Spleen (tissue), 11 donors: ENCODE results near the gene ANKRD11. TPM values are rescaled to one million over a fixed set of nuclear protein-coding genes. Genes with fewer than 3 reads are reported as not detected.

ENCODE experiments used
- DNase-seq: peaks from one replicate; pipeline ENCODE4 v3.0.0-alpha.2; 2020
- H3K27ac ChIP-seq, 8 donors: fragments of 200-600 bp; sonication (generic) in 7 of 8; 1 replicate in 4 of 8; 2 replicates in 4 of 8; pipeline versions ENCODE4 v1.5.0 to v1.8.0; 2016 to 2021; ENCODE audit warnings: inconsistent platforms in 4 of 8, mild to moderate bottlenecking in 4 of 8, moderate library complexity in 1 of 8
- H3K27me3 ChIP-seq, 7 donors: fragments of 200-600 bp; sonication (generic) in 6 of 7; replicated peaks in 1 of 7; 1 replicate in 4 of 7; 2 replicates in 3 of 7; pipeline versions ENCODE4 v1.5.0 to v1.8.0; 2016 to 2021; ENCODE audit warnings: inconsistent platforms in 3 of 7, mild to moderate bottlenecking in 1 of 7
- H3K36me3 ChIP-seq, 6 donors: fragments of 200-600 bp; sonication (generic) in 5 of 6; 1 replicate in 4 of 6; 2 replicates in 2 of 6; pipeline versions ENCODE4 v1.5.0 to v1.8.0; 2016 to 2021; ENCODE audit warnings: inconsistent platforms in 2 of 6
- H3K4me1 ChIP-seq, 6 donors: fragments of 200-600 bp; sonication (generic) in 5 of 6; 1 replicate in 3 of 6; 2 replicates in 3 of 6; pipeline versions ENCODE4 v1.5.0 to v1.8.0; 2016 to 2021; ENCODE audit warnings: inconsistent platforms in 3 of 6
- H3K4me3 ChIP-seq, 8 donors: fragments of 200-600 bp; sonication (generic) in 7 of 8; 1 replicate in 4 of 8; 2 replicates in 4 of 8; pipeline versions ENCODE4 v1.5.0 to v1.8.0; 2016 to 2021; ENCODE audit warnings: inconsistent platforms in 4 of 8, mild to moderate bottlenecking in 4 of 8, moderate library complexity in 2 of 8
- H3K9me3 ChIP-seq, 8 donors: fragments of 200-600 bp; sonication (generic) in 7 of 8; 1 replicate in 4 of 8; 2 replicates in 4 of 8; pipeline versions ENCODE4 v1.5.0 to v1.8.0; 2016 to 2021; ENCODE audit warnings: inconsistent platforms in 4 of 8
- CTCF ChIP-seq, 11 experiments: fragments of 200-600 bp in 7 of 11; fragments of 450-650 bp in 4 of 11; sonication (generic) in 4 of 11; IDR thresholded peaks in 8 of 11; conservative IDR thresholded peaks in 3 of 11; 1 replicate in 7 of 11; 2 replicates in 4 of 11; pipeline versions ENCODE4 v1.4.0 to v1.8.0; 2016 to 2021; ENCODE audit warnings: antibody characterized with exemption in 11 of 11, inconsistent platforms in 4 of 11, mild to moderate bottlenecking in 1 of 11
- POLR2A ChIP-seq, 3 donors: fragments of 450-650 bp; IDR thresholded peaks; one replicate each; pipeline ENCODE4 v1.5.1; 2017; ENCODE audit warnings: antibody characterized with exemption in 3 of 3, mild to moderate bottlenecking in 1 of 3
- POLR2AphosphoS5 ChIP-seq, 3 donors: sonication (generic); formaldehyde crosslinking; IDR thresholded peaks; one replicate each; pipeline ENCODE4 v1.5.1; 2017; ENCODE audit warnings: antibody characterized with exemption in 3 of 3
- WGBS, 5 donors: extraction: QIAGEN DNeasy Blood & Tissue Kit in 3 of 5; methylation state at CpG; one replicate each; pipeline versions ENCODE4 v1.1.5 to v1.1.7; 2013 to 2018; 5-methylcytosine and 5-hydroxymethylcytosine counted together
- intact Hi-C: fragments of 100-400 bp; cut with DNase I; formaldehyde crosslinking; loops from one replicate; pipeline ENCODE4 v1.15.0; 2023; ENCODE audit warnings: low total_unique reads
- polyA plus RNA-seq, 3 donors: library from polyadenylated mRNA; stranded (reverse); fragments of 200-250 nt; gene quantifications; one replicate each; pipeline ENCODE4 v1.2.1, GENCODE V29; 2013
- total RNA-seq, 7 donors: library from RNA; depleted of rRNA in 3 of 7; stranded (reverse); fragments of >200 nt in 3 of 7; fragmentation: NEBNext Ultra II Directional in 4 of 7; extraction: Animal tissue kit (Norgen Biotek cat#: 25700) in 4 of 7; gene quantifications; one replicate each; pipeline versions ENCODE4 v1.1.0 to v1.2.1, GENCODE V29; 2016 to 2021
- donor health status: healthy with polysubstance abuse.
- donor health status: DM: no; HTN: no; CAD: no; lungs with moderate emphysema.
- donor health status: DM: no; HTN: no; CAD: no.
- donor health status: Bipolar disorder and iron deficiency.
- donor health status: healthy.
- donor health status: DM: no; HTN: no; CAD: no.
- donor health status: DM: yes; HTN: yes; CAD: no.

ANKRD11 gene
- total and polyA plus RNA-seq, 10 donors: 29.0 to 203 (median 128) TPM

DNA sequence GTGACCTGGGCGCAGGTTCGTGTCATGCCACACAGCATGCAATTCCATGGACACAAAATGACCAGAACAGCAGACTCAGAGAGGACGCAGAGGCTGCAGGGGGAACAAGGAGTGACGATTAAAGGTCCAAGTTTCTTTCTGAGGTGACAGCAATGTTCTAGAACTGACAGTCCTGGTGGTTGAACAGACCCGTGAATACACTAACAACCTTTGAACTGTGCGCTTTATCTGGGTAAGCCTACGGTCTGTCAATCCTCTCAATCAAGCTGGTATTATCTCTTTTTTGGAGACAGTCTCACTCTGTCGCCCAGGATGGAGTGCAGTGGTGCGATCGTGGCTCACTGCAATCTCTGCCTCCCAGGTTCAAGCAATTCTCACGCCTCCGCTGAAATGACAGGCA, 138.7 kb downstream of the ANKRD11 start:
- intact Hi-C loops: no loop called here
- TF ChIP-seq POLR2A (IDR thresholded peaks at IDR 0.05): no peak
- TF ChIP-seq CTCF (IDR thresholded peaks at IDR 0.05 in 8 of 11, conservative IDR thresholded peaks at IDR 0.05 in 3 of 11): no peak
- TF ChIP-seq POLR2AphosphoS5 (IDR thresholded peaks at IDR 0.05): no peak
- DNase-seq: no peak
- 85 to 93% (median 91%) methylated on average over 10 to 12 of the region's 12 CpGs for WGBS, 5 donors
- H3K27me3 ChIP-seq: no peaks in the 10 kb centered on the region
- no peak overlapping the region for H3K4me3 ChIP-seq
- peaks cover 15 to 97% (median 67%) of the 10 kb centered on the region in 6 donors for H3K4me1 ChIP-seq
- no peaks in the 10 kb centered on the region for H3K9me3 ChIP-seq
- peaks cover 0 to 37% (median 0%) of the 10 kb centered on the region in 6 donors for H3K36me3 ChIP-seq
- no peak overlapping the region for H3K27ac ChIP-seq

GRCh38 chr16:89350701-89351380, 139.5 kb downstream of the ANKRD11 start:
- DNase-seq: no peak
- H3K4me3 ChIP-seq: no peak overlapping the region
- peaks cover 14 to 97% (median 65%) of the 10 kb centered on the region in 6 donors for H3K4me1 ChIP-seq
- TF ChIP-seq POLR2AphosphoS5 (IDR thresholded peaks at IDR 0.05): peak in 1 of 3 donors; percentile 36
- no peak for TF ChIP-seq POLR2A (IDR thresholded peaks at IDR 0.05)
- TF ChIP-seq CTCF (IDR thresholded peaks at IDR 0.05 in 8 of 11, conservative IDR thresholded peaks at IDR 0.05 in 3 of 11): no peak
- no peaks in the 10 kb centered on the region for H3K27me3 ChIP-seq
- H3K9me3 ChIP-seq: no peaks in the 10 kb centered on the region
- no peak overlapping the region for H3K27ac ChIP-seq
- H3K36me3 ChIP-seq: peaks cover 0 to 34% (median 0%) of the 10 kb centered on the region in 6 donors
- intact Hi-C loops: no loop called here
- 89 to 94% (median 92%) methylated on average over 18 of the region's 18 CpGs for WGBS, 5 donors

- 80 to 89% (median 84%) methylated on average over 8 of the region's 8 CpGs for WGBS, 5 donors
- H3K27me3 ChIP-seq: no peaks in the 10 kb centered on the region
- peaks cover 0 to 28% (median 0%) of the 10 kb centered on the region in 6 donors for H3K36me3 ChIP-seq
- TF ChIP-seq POLR2AphosphoS5 (IDR thresholded peaks at IDR 0.05): no peak
- no peak for TF ChIP-seq POLR2A (IDR thresholded peaks at IDR 0.05)
- no peak for TF ChIP-seq CTCF (IDR thresholded peaks at IDR 0.05 in 8 of 11, conservative IDR thresholded peaks at IDR 0.05 in 3 of 11)
- peaks cover 14 to 97% (median 68%) of the 10 kb centered on the region in 6 donors for H3K4me1 ChIP-seq
- intact Hi-C loops: no loop called here
- no peak overlapping the region for H3K27ac ChIP-seq
- no peaks in the 10 kb centered on the region for H3K9me3 ChIP-seq
- H3K4me3 ChIP-seq: no peak overlapping the region
- no peak for DNase-seq
Measured at GRCh38 chr16:89349947-89350633, 140.3 kb downstream of the ANKRD11 start.

DNA sequence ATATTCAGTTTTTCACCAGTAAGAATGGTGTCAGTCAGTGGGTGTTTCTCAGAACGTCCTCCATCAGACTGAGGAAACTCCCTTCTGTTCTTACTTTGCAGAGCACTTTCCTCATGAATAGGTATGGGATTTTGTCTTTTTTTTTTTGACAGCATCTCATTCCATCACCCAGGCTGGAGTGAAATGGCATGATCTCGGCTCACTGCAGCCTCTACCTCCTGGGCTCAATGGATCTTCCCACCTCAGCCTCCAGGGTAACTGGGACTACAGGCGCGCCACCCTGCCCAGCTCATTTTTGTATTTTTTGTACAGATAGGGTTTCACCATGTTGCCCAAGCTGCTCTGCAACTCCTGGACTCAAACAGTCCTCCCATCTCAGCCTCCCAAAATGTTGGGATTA, 142.6 kb downstream of the ANKRD11 start:
- 86 to 91% (median 88%) methylated on average over 4 of the region's 4 CpGs for WGBS, 5 donors
- Histone ChIP-seq H3K9me3 (no peaks in the 10 kb centered on the region), H3K4me1 (peaks cover 17 to 93% (median 64%) of the 10 kb centered on the region in 6 donors), H3K27ac (no peak overlapping the region), H3K4me3 (no peak overlapping the region), H3K27me3 (no peaks in the 10 kb centered on the region), H3K36me3 (peaks cover 0 to 35% (median 0%) of the 10 kb centered on the region in 6 donors)
- DNase-seq: no peak
- no peak for TF ChIP-seq CTCF (IDR thresholded peaks at IDR 0.05 in 8 of 11, conservative IDR thresholded peaks at IDR 0.05 in 3 of 11)
- intact Hi-C loops: no loop called here
